Keratinocyte (primary cell): Measurements from ENCODE around the gene TMEM221. TPM values are rescaled to one million over a fixed set of nuclear protein-coding genes. Genes with fewer than 3 reads are reported as not detected.

Source experiments
- DNase-seq: peaks from one replicate; pipeline ENCODE4 v3.0.0-alpha.2; 2011; ENCODE audit warnings: low read depth, missing footprints, low spot score
- FAIRE-seq: peaks from 2 replicates; lab custom pipeline; 2011; peaks lifted over from hg19 to GRCh38; lab: Jason Lieb, UNC
- H2AFZ ChIP-seq: 2 replicates; pipeline ENCODE4 v1.6.0; 2012; ENCODE audit warnings: low read length, control low read depth, inconsistent platforms; ENCODE audit not compliant: control insufficient read depth
- H3K27ac ChIP-seq: 2 replicates; pipeline ENCODE4 v1.5.1; 2011; ENCODE audit warnings: low read length; ENCODE audit not compliant: control insufficient read depth, insufficient read depth
- H3K27me3 ChIP-seq: 3 replicates; pipeline ENCODE4 v1.6.0; 2011; ENCODE audit warnings: low read length; ENCODE audit not compliant: control insufficient read depth, insufficient read depth; ENCODE audit errors: extremely low read depth
- H3K36me3 ChIP-seq, 2 experiments: 2 replicates in 1 of 2; 3 replicates in 1 of 2; pipeline ENCODE4 v1.5.1; 2011; ENCODE audit warnings: low read length in 2 of 2, mild to moderate bottlenecking in 1 of 2; ENCODE audit not compliant: control insufficient read depth in 2 of 2, insufficient read depth in 2 of 2; ENCODE audit errors: extremely low read depth in 1 of 2
- H3K4me1 ChIP-seq: 3 replicates; pipeline ENCODE4 v1.5.1; 2011; ENCODE audit warnings: low read length; ENCODE audit not compliant: control insufficient read depth, insufficient read depth; ENCODE audit errors: extremely low read depth
- H3K4me2 ChIP-seq: 3 replicates; pipeline ENCODE4 v1.6.0; 2011; ENCODE audit warnings: low read depth, low read length; ENCODE audit not compliant: control insufficient read depth, insufficient read depth; ENCODE audit errors: extremely low read depth
- H3K4me3 ChIP-seq, 3 experiments: fragments of 200-600 bp in 1 of 3; sonication (generic) in 1 of 3; 2 replicates in 2 of 3; 3 replicates in 1 of 3; pipeline ENCODE4 v1.5.1; 2011 to 2016; ENCODE audit warnings: low read length in 3 of 3, mild to moderate bottlenecking in 3 of 3, control low read depth in 2 of 3, inconsistent platforms in 1 of 3, low read depth in 1 of 3, mixed read lengths in 1 of 3, mixed run types in 1 of 3, moderate library complexity in 1 of 3; ENCODE audit not compliant: control insufficient read depth in 2 of 3, insufficient read depth in 2 of 3; ENCODE audit errors: extremely low read depth in 1 of 3
- H3K79me2 ChIP-seq: 2 replicates; pipeline ENCODE4 v1.6.0; 2012; ENCODE audit warnings: low read length; ENCODE audit not compliant: control insufficient read depth, insufficient read depth
- H3K9ac ChIP-seq: 3 replicates; pipeline ENCODE4 v1.6.0; 2011; ENCODE audit warnings: low read length; ENCODE audit not compliant: control insufficient read depth, insufficient read depth; ENCODE audit errors: extremely low read depth
- H3K9me1 ChIP-seq: 3 replicates; pipeline ENCODE4 v1.6.0; 2011; ENCODE audit warnings: low read length; ENCODE audit not compliant: control insufficient read depth, insufficient read depth; ENCODE audit errors: extremely low read depth
- H3K9me3 ChIP-seq: 2 replicates; pipeline ENCODE4 v1.5.1; 2012; ENCODE audit warnings: low read depth, low read length; ENCODE audit not compliant: control insufficient read depth
- H4K20me1 ChIP-seq: 3 replicates; pipeline ENCODE4 v1.6.0; 2011; ENCODE audit warnings: low read length; ENCODE audit not compliant: control insufficient read depth, insufficient read depth; ENCODE audit errors: extremely low read depth
- EZH2 ChIP-seq: IDR thresholded peaks from one replicate; pipeline ENCODE4 v1.6.1; 2012; ENCODE audit warnings: inconsistent platforms, mild to moderate bottlenecking, low read length, moderate library complexity
- dilution Hi-C: fragments of 300-500 bp; cut with MboI; formaldehyde crosslinking; loops from one replicate; pipeline ENCODE4 v1.7.0; 2020; ENCODE audit warnings: low sequenced_read_pairs; ENCODE audit not compliant: extremely low pct_ligation_motif_present
- polyA plus RNA-seq, 5 experiments: library from polyadenylated mRNA; depleted of rRNA in 3 of 5; stranded (reverse) in 3 of 5; stranded (forward) in 1 of 5; unstranded in 1 of 5; fragments of >200 nt; gene quantifications; 1 replicate in 1 of 5; 2 replicates in 3 of 5; 3 replicates in 1 of 5; pipeline versions ENCODE4 v1.2.1 to v1.2.3, GENCODE V29; 2011 to 2012; ENCODE audit warnings: missing spikeins in 2 of 5, low read depth in 1 of 5, low replicate concordance in 1 of 5
- TF ChIP-seq, protein P1 (sequence below), 3 experiments: IDR thresholded peaks in 1 of 3; conservative IDR thresholded peaks in 1 of 3; optimal IDR thresholded peaks in 1 of 3; 2 replicates in 2 of 3; 3 replicates in 1 of 3; pipeline versions ENCODE3 to v1.5.1; 2011; ENCODE audit warnings: low read length in 3 of 3, mild to moderate bottlenecking in 3 of 3, moderate library complexity in 2 of 3, control low read depth in 1 of 3, inconsistent platforms in 1 of 3; ENCODE audit not compliant: insufficient read depth in 2 of 3; ENCODE audit errors: extremely low read depth in 1 of 3

The TMEM221 gene
- polyA plus RNA-seq, 1 donor (not counting 4 experiments of a cell fraction or from before 2014, with no cell fraction given): 0.04 TPM

GRCh38 chr19:17385878-17386611, 62.4 kb downstream of the TMEM221 start:
- Histone ChIP-seq H3K36me3 (no peaks in the 10 kb centered on the region), H3K4me2 (no peak overlapping the region), H3K9ac (no peak overlapping the region), H3K79me2 (no peaks in the 10 kb centered on the region), H3K9me3 (no peaks in the 10 kb centered on the region), H2AFZ (no peak overlapping the region), H3K4me3 (no peak overlapping the region), H3K27me3 (peaks cover 4% of the 10 kb centered on the region), H3K27ac (no peak overlapping the region), H3K9me1 (no peaks in the 10 kb centered on the region), H3K4me1 (peaks cover 3% of the 10 kb centered on the region), H4K20me1 (no peaks in the 10 kb centered on the region)
- no peak for FAIRE-seq
- dilution Hi-C loops: no loop called here
- no peak for DNase-seq
- TF ChIP-seq EZH2: no peak
- TF ChIP-seq, protein P1, sequence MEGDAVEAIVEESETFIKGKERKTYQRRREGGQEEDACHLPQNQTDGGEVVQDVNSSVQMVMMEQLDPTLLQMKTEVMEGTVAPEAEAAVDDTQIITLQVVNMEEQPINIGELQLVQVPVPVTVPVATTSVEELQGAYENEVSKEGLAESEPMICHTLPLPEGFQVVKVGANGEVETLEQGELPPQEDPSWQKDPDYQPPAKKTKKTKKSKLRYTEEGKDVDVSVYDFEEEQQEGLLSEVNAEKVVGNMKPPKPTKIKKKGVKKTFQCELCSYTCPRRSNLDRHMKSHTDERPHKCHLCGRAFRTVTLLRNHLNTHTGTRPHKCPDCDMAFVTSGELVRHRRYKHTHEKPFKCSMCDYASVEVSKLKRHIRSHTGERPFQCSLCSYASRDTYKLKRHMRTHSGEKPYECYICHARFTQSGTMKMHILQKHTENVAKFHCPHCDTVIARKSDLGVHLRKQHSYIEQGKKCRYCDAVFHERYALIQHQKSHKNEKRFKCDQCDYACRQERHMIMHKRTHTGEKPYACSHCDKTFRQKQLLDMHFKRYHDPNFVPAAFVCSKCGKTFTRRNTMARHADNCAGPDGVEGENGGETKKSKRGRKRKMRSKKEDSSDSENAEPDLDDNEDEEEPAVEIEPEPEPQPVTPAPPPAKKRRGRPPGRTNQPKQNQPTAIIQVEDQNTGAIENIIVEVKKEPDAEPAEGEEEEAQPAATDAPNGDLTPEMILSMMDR (optimal IDR thresholded peaks at IDR 0.05 in 1 of 3, IDR thresholded peaks at IDR 0.05 in 1 of 3, conservative IDR thresholded peaks at IDR 0.05 in 1 of 3; ENCODE audit: extremely low read depth in 1 of 3, insufficient read depth in 2 of 3, low read length in 3 of 3): peak; percentile 87 to 98 (median 90)

Other genes with a start within 250 kb of the TMEM221 start
- gene USE1, start 233.3 kb downstream of the TMEM221 start, polyA plus RNA-seq: 18.0 to 24.1 TPM (median 20.7 TPM) in 3 replicates
- 2.1 to 6.6 TPM (median 2.2 TPM) in 3 replicates for gene OCEL1, start 222.4 kb downstream of the TMEM221 start, polyA plus RNA-seq
- 12.3 to 20.2 TPM (median 12.9 TPM) in 3 replicates for gene NR2F6, start 202.7 kb downstream of the TMEM221 start, polyA plus RNA-seq
- gene USHBP1, start 183.9 kb downstream of the TMEM221 start, polyA plus RNA-seq: not detected in 3 replicates
- 83.1 to 92.8 TPM (median 83.1 TPM) in 3 replicates for gene BABAM1, start 181.2 kb downstream of the TMEM221 start, polyA plus RNA-seq
- 0.30 to 0.41 TPM (median 0.39 TPM) in 3 replicates for gene ANKLE1, start 166.8 kb downstream of the TMEM221 start, polyA plus RNA-seq
- gene ABHD8, start 145.2 kb downstream of the TMEM221 start, polyA plus RNA-seq: 4.1 to 11.2 TPM (median 8.7 TPM) in 3 replicates
- gene MRPL34, start 142.8 kb downstream of the TMEM221 start, polyA plus RNA-seq: 49.2 to 63.7 TPM (median 59.6 TPM) in 3 replicates
- gene DDA1, start 139.1 kb downstream of the TMEM221 start, polyA plus RNA-seq: 59.4 to 75.4 TPM (median 62.8 TPM) in 3 replicates
- 1.1 to 2.7 TPM (median 1.6 TPM) in 3 replicates for gene ANO8, start 113.8 kb downstream of the TMEM221 start, polyA plus RNA-seq
- gene GTPBP3, start 111.1 kb downstream of the TMEM221 start, polyA plus RNA-seq: 7.2 to 9.3 TPM (median 8.9 TPM) in 3 replicates
- gene PLVAP, start 71.3 kb downstream of the TMEM221 start, polyA plus RNA-seq: not detected in 3 replicates
- not detected in 3 replicates for gene CCDC194, start 54.5 kb downstream of the TMEM221 start, polyA plus RNA-seq
- gene BST2, start 43.0 kb downstream of the TMEM221 start, polyA plus RNA-seq: 4.0 to 8.4 TPM (median 4.4 TPM) in 3 replicates
- gene MVB12A, start 28.6 kb downstream of the TMEM221 start, polyA plus RNA-seq: 23.3 to 36.6 TPM (median 33.0 TPM) in 3 replicates
- gene NXNL1, start 12.3 kb upstream of the TMEM221 start, polyA plus RNA-seq: not detected in 3 replicates
- 8.4 to 12.6 TPM (median 11.7 TPM) in 3 replicates for gene SLC27A1, start 21.9 kb upstream of the TMEM221 start, polyA plus RNA-seq
- 30.2 to 71.5 TPM (median 33.8 TPM) in 3 replicates for gene PGLS, start 63.0 kb upstream of the TMEM221 start, polyA plus RNA-seq
- gene COLGALT1, start 107.0 kb upstream of the TMEM221 start, polyA plus RNA-seq: 89.4 to 126 TPM (median 90.9 TPM) in 3 replicates
- gene UNC13A, start 239.7 kb upstream of the TMEM221 start, polyA plus RNA-seq: under 0.01 TPM in 1 of 3 replicates, not detected in the others